Liver (tissue), 9 donors: Measurements from ENCODE around the gene FAM3B. TPM values are rescaled to one million over a fixed set of nuclear protein-coding genes. Genes with fewer than 3 reads are reported as not detected.

ENCODE experiments used
- DNase-seq: peaks from one replicate; pipeline ENCODE4 v3.0.0-alpha.2; 2017; ENCODE audit warnings: low spot score
- H3K27ac ChIP-seq, 2 donors: one replicate each; pipeline ENCODE4 v1.7.0; 2013; ENCODE audit warnings: inconsistent platforms in 2 of 2, low read length in 2 of 2, control low read depth in 1 of 2, low read depth in 1 of 2, mild to moderate bottlenecking in 1 of 2
- H3K27me3 ChIP-seq, 4 donors: one replicate each; pipeline versions ENCODE4 v1.6.1 to v1.7.0; 2013; ENCODE audit warnings: low read length in 3 of 4, inconsistent platforms in 1 of 4, mild to moderate bottlenecking in 1 of 4, moderate library complexity in 1 of 4; ENCODE audit not compliant: control insufficient read depth in 4 of 4, insufficient read depth in 4 of 4
- H3K36me3 ChIP-seq, 4 donors: one replicate each; pipeline versions ENCODE4 v1.6.1 to v1.7.0; 2013; ENCODE audit warnings: low read length in 3 of 4, mild to moderate bottlenecking in 3 of 4, low read depth in 1 of 4, moderate library complexity in 1 of 4; ENCODE audit not compliant: control insufficient read depth in 4 of 4, insufficient read depth in 3 of 4
- H3K4me1 ChIP-seq, 4 donors: one replicate each; pipeline versions ENCODE4 v1.6.1 to v1.7.0; 2013; ENCODE audit warnings: low read length in 3 of 4, mild to moderate bottlenecking in 3 of 4, moderate library complexity in 1 of 4; ENCODE audit not compliant: control insufficient read depth in 4 of 4, insufficient read depth in 4 of 4
- H3K4me3 ChIP-seq, 3 donors: one replicate each; pipeline versions ENCODE4 v1.6.1 to v1.7.0; 2013; ENCODE audit warnings: low read length in 3 of 3, control low read depth in 1 of 3, low read depth in 1 of 3, mild to moderate bottlenecking in 1 of 3
- H3K9ac ChIP-seq, 2 donors: one replicate each; pipeline ENCODE4 v1.7.0; 2013; ENCODE audit warnings: low read length in 2 of 2, mild to moderate bottlenecking in 2 of 2, moderate library complexity in 2 of 2, control low read depth in 1 of 2, low read depth in 1 of 2
- H3K9me3 ChIP-seq, 4 donors: one replicate each; pipeline versions ENCODE4 v1.6.1 to v1.7.0; 2013; ENCODE audit warnings: low read length in 3 of 4; ENCODE audit not compliant: control insufficient read depth in 4 of 4
- ATF3 ChIP-seq: IDR thresholded peaks from 2 replicates; pipeline ENCODE4 v1.6.1; 2016; ENCODE audit warnings: antibody characterized with exemption
- EGR1 ChIP-seq, 2 donors: IDR thresholded peaks; 2 replicates each; pipeline ENCODE4 v1.6.1; 2016 to 2018; ENCODE audit warnings: antibody characterized with exemption in 2 of 2, low read depth in 2 of 2
- FOXA1 ChIP-seq: IDR thresholded peaks from 2 replicates; pipeline ENCODE4 v1.6.1; 2016; ENCODE audit warnings: antibody characterized with exemption
- FOXA2 ChIP-seq: IDR thresholded peaks from 2 replicates; pipeline ENCODE4 v1.6.1; 2016; ENCODE audit warnings: antibody characterized with exemption
- GABPA ChIP-seq, 2 donors: IDR thresholded peaks in 1 of 2; conservative IDR thresholded peaks in 1 of 2; 2 replicates each; pipeline ENCODE4 v1.6.1; 2016; ENCODE audit warnings: antibody characterized with exemption in 2 of 2, mild to moderate bottlenecking in 1 of 2, moderate library complexity in 1 of 2
- HNF4A ChIP-seq, 2 donors: conservative IDR thresholded peaks; 2 replicates each; pipeline ENCODE4 v1.6.1; 2016; ENCODE audit warnings: antibody characterized with exemption in 2 of 2, mild to moderate bottlenecking in 2 of 2
- HNF4G ChIP-seq: IDR thresholded peaks from 2 replicates; pipeline ENCODE4 v1.6.1; 2016; ENCODE audit warnings: antibody characterized with exemption
- JUND ChIP-seq, 2 donors: IDR thresholded peaks; 2 replicates each; pipeline ENCODE4 v1.6.1; 2016; ENCODE audit warnings: antibody characterized with exemption in 2 of 2
- NR2F2 ChIP-seq: IDR thresholded peaks from 2 replicates; pipeline ENCODE4 v1.6.1; 2016; ENCODE audit warnings: antibody characterized with exemption
- RAD21 ChIP-seq, 2 donors: IDR thresholded peaks; 2 replicates each; pipeline ENCODE4 v1.6.1; 2016; ENCODE audit warnings: antibody characterized with exemption in 2 of 2, mild to moderate bottlenecking in 2 of 2
- RXRA ChIP-seq, 2 donors: IDR thresholded peaks; 2 replicates each; pipeline ENCODE4 v1.6.1; 2017 to 2018; ENCODE audit warnings: antibody characterized with exemption in 2 of 2, mild to moderate bottlenecking in 1 of 2
- SP1 ChIP-seq: IDR thresholded peaks from 2 replicates; pipeline ENCODE4 v1.6.1; 2018; ENCODE audit warnings: antibody characterized with exemption, mild to moderate bottlenecking
- TAF1 ChIP-seq: conservative IDR thresholded peaks from 2 replicates; pipeline ENCODE4 v1.6.1; 2016; ENCODE audit warnings: antibody characterized with exemption, mild to moderate bottlenecking
- YY1 ChIP-seq: IDR thresholded peaks from 2 replicates; pipeline ENCODE4 v1.6.1; 2016; ENCODE audit warnings: antibody characterized with exemption, mild to moderate bottlenecking
- WGBS: extraction: QIAGEN DNeasy Blood & Tissue Kit; methylation state at CpG from one replicate; pipeline ENCODE4 v1.1.7; 2013; 5-methylcytosine and 5-hydroxymethylcytosine counted together
- polyA plus RNA-seq, 2 donors: library from polyadenylated mRNA; stranded (reverse) in 1 of 2; unstranded in 1 of 2; fragments of 200-250 nt in 1 of 2; fragments of >200 nt in 1 of 2; fragmentation: Nextera tagmentation in 1 of 2; extraction: Ambion mirVana in 1 of 2; gene quantifications; one replicate each; pipeline versions ENCODE4 v1.2.1 to v1.2.3, GENCODE V29; 2013 to 2015
- total RNA-seq, 2 donors: library from RNA; depleted of rRNA; stranded (reverse); fragments of >200 nt; gene quantifications; one replicate each; pipeline ENCODE4 v1.2.3, GENCODE V29; 2014
- TF ChIP-seq, protein P1 (sequence below): IDR thresholded peaks from 2 replicates; pipeline ENCODE4 v1.6.1; 2016; ENCODE audit warnings: antibody characterized with exemption
- TF ChIP-seq, protein P2 (sequence below): IDR thresholded peaks from 2 replicates; pipeline ENCODE4 v1.6.1; 2016; ENCODE audit warnings: antibody characterized with exemption, mild to moderate bottlenecking
- TF ChIP-seq, protein P3 (sequence below): IDR thresholded peaks from 2 replicates; pipeline ENCODE4 v1.6.1; 2016; ENCODE audit warnings: antibody characterized with exemption
- TF ChIP-seq, protein P4 (sequence below): fragments of 150-350 bp; IDR thresholded peaks from 2 replicates; pipeline ENCODE4 v1.5.1; 2017; ENCODE audit warnings: improper control_type of control experiment, low read depth, low read length; ENCODE audit not compliant: missing input control
- donor health status: healthy.
- donor health status: healthy.
- donor health status: healthy.
- donor health status: healthy.
- donor health status: healthy.

FAM3B gene
- total and polyA plus RNA-seq, 4 donors = 0.72 to 18.2 (median 3.4) TPM

DNA sequence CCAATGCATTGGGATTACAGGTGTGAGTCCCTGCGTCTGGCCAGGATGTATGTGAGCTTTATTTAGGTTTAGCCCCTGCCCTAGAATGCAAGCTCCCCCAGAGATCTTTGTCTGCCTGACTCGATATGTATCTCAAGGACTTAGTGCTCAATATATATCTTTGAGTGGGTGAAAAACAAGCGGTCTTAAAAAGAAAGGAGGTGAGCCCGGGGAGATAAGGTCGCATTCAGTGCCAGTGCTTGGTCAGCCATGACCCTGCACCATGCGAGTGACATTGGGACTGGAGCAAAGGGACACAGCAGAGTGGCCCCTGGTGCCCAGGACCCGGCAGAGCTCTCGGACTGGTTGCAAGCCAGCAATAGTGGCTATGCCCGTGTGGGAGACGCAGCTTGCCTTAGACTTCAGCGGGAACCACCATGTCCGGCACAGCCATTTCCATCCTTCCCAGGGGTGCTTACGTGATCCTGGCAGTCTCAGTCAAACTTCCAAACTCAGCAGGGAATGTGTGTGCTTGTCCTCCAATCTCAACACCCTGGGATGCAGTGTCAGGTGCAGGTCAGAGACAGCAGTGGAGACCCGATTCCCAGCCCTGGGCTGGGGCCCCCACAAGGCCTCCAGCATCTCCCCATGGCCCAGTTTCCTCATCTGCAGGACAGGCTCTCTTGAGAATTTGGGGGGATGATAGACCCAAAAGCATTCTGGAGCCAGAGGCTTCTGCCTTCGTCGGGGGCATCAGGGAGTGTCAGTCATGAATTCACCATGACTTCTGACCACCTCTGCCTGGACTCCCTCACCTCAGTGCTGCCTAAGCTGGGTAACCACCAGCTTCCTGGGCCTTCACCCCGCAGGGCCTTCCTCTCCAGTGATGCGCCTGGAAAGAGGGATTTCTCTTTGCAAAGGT, 47.0 kb downstream of the FAM3B start:
- 88% methylated on average over 18 of the region's 18 CpGs for WGBS
- no peak for DNase-seq
- Histone ChIP-seq H3K9ac (no peak overlapping the region), H3K27ac (peak overlapping the region in 1 of 2 donors; percentile 72), H3K36me3 (no peaks in the 10 kb centered on the region), H3K4me1 (peaks cover 0 to 4% (median 0%) of the 10 kb centered on the region in 4 donors), H3K4me3 (no peak overlapping the region), H3K27me3 (no peaks in the 10 kb centered on the region), H3K9me3 (no peaks in the 10 kb centered on the region)
- no peak for TF ChIP-seq FOXA1
- TF ChIP-seq HNF4A (conservative IDR thresholded peaks at IDR 0.05) = no peak
- no peak for TF ChIP-seq EGR1 (IDR thresholded peaks at IDR 0.05; ENCODE audit: low read depth in 2 of 2)
- no peak for TF ChIP-seq SP1
- no peak for TF ChIP-seq TAF1
- TF ChIP-seq, protein P1, sequence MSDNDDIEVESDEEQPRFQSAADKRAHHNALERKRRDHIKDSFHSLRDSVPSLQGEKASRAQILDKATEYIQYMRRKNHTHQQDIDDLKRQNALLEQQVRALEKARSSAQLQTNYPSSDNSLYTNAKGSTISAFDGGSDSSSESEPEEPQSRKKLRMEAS = no peak
- no peak for TF ChIP-seq RXRA (IDR thresholded peaks at IDR 0.05)
- TF ChIP-seq FOXA2 = no peak
- TF ChIP-seq, protein P2, sequence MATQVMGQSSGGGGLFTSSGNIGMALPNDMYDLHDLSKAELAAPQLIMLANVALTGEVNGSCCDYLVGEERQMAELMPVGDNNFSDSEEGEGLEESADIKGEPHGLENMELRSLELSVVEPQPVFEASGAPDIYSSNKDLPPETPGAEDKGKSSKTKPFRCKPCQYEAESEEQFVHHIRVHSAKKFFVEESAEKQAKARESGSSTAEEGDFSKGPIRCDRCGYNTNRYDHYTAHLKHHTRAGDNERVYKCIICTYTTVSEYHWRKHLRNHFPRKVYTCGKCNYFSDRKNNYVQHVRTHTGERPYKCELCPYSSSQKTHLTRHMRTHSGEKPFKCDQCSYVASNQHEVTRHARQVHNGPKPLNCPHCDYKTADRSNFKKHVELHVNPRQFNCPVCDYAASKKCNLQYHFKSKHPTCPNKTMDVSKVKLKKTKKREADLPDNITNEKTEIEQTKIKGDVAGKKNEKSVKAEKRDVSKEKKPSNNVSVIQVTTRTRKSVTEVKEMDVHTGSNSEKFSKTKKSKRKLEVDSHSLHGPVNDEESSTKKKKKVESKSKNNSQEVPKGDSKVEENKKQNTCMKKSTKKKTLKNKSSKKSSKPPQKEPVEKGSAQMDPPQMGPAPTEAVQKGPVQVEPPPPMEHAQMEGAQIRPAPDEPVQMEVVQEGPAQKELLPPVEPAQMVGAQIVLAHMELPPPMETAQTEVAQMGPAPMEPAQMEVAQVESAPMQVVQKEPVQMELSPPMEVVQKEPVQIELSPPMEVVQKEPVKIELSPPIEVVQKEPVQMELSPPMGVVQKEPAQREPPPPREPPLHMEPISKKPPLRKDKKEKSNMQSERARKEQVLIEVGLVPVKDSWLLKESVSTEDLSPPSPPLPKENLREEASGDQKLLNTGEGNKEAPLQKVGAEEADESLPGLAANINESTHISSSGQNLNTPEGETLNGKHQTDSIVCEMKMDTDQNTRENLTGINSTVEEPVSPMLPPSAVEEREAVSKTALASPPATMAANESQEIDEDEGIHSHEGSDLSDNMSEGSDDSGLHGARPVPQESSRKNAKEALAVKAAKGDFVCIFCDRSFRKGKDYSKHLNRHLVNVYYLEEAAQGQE = no peak
- TF ChIP-seq NR2F2 = no peak
- TF ChIP-seq HNF4G = no peak
- no peak for TF ChIP-seq JUND (IDR thresholded peaks at IDR 0.05)
- TF ChIP-seq, protein P3, sequence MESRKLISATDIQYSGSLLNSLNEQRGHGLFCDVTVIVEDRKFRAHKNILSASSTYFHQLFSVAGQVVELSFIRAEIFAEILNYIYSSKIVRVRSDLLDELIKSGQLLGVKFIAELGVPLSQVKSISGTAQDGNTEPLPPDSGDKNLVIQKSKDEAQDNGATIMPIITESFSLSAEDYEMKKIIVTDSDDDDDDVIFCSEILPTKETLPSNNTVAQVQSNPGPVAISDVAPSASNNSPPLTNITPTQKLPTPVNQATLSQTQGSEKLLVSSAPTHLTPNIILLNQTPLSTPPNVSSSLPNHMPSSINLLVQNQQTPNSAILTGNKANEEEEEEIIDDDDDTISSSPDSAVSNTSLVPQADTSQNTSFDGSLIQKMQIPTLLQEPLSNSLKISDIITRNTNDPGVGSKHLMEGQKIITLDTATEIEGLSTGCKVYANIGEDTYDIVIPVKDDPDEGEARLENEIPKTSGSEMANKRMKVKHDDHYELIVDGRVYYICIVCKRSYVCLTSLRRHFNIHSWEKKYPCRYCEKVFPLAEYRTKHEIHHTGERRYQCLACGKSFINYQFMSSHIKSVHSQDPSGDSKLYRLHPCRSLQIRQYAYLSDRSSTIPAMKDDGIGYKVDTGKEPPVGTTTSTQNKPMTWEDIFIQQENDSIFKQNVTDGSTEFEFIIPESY = no peak
- TF ChIP-seq, protein P4, sequence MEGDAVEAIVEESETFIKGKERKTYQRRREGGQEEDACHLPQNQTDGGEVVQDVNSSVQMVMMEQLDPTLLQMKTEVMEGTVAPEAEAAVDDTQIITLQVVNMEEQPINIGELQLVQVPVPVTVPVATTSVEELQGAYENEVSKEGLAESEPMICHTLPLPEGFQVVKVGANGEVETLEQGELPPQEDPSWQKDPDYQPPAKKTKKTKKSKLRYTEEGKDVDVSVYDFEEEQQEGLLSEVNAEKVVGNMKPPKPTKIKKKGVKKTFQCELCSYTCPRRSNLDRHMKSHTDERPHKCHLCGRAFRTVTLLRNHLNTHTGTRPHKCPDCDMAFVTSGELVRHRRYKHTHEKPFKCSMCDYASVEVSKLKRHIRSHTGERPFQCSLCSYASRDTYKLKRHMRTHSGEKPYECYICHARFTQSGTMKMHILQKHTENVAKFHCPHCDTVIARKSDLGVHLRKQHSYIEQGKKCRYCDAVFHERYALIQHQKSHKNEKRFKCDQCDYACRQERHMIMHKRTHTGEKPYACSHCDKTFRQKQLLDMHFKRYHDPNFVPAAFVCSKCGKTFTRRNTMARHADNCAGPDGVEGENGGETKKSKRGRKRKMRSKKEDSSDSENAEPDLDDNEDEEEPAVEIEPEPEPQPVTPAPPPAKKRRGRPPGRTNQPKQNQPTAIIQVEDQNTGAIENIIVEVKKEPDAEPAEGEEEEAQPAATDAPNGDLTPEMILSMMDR = no peak
- no peak for TF ChIP-seq RAD21 (IDR thresholded peaks at IDR 0.05)
- TF ChIP-seq YY1 = no peak
- no peak for TF ChIP-seq GABPA (IDR thresholded peaks at IDR 0.05 in 1 of 2, conservative IDR thresholded peaks at IDR 0.05 in 1 of 2)
- no peak for TF ChIP-seq ATF3
